T-helper 9 cell (primary cell): Measurements from ENCODE around the gene ZNF655.
"Not testable (repeated sequence)": the region's sequence is repeated elsewhere in the genome, so short reads cannot be mapped to it uniquely, and the experiment has no call there.

ENCODE experiments used
- DNase-seq: peaks from one replicate; pipeline ENCODE4 v3.0.0-alpha.2; 2020

Gene ZNF655

GRCh38 chr7:99560834-99561736 lies 2.6 kb downstream of the ZNF655 start:
- no peak for DNase-seq

GRCh38 chr7:99561737-99562051 lies 3.3 kb downstream of the ZNF655 start:
- no peak for DNase-seq

- DNase-seq: no peak
Observed at GRCh38 chr7:99562114-99562784, 3.8 kb downstream of the ZNF655 start.

- DNase-seq: no peak
Observed at GRCh38 chr7:99562832-99563231, 4.4 kb downstream of the ZNF655 start.

- no peak for DNase-seq
Observed at GRCh38 chr7:99563650-99564049, 5.2 kb downstream of the ZNF655 start.

GRCh38 chr7:99568770-99569169 lies 10.3 kb downstream of the ZNF655 start:
- DNase-seq: not testable (repeated sequence)

- DNase-seq: no peak
Observed at GRCh38 chr7:99571768-99572167, 13.3 kb downstream of the ZNF655 start.

- DNase-seq: no peak
Observed at GRCh38 chr7:99573257-99573656, 14.8 kb downstream of the ZNF655 start.

GRCh38 chr7:99576251-99576650 lies 17.8 kb downstream of the ZNF655 start:
- DNase-seq: no peak

- no peak for DNase-seq
Observed at GRCh38 chr7:99579281-99579955, 21.0 kb downstream of the ZNF655 start.

- peak; percentile 46 for DNase-seq
Observed at GRCh38 chr7:99579956-99580777, 21.7 kb downstream of the ZNF655 start.

GRCh38 chr7:99580778-99581332 lies 22.4 kb downstream of the ZNF655 start:
- DNase-seq: not testable (repeated sequence)

GRCh38 chr7:99588868-99589267 lies 30.4 kb downstream of the ZNF655 start:
- no peak for DNase-seq

- DNase-seq: no peak
Observed at GRCh38 chr7:99594948-99595745, 36.7 kb downstream of the ZNF655 start.

- DNase-seq: no peak
Observed at GRCh38 chr7:99596408-99596955, 38.0 kb downstream of the ZNF655 start.

GRCh38 chr7:99597762-99598501 lies 39.5 kb downstream of the ZNF655 start, which contains the start of gene TMEM225B:
TSS of gene TMEM225B (plus strand) at chr7:99598267. CDS start at chr7:99604389, 6,122 bp downstream.
- DNase-seq: no peak

- DNase-seq: no peak
Observed at GRCh38 chr7:99599836-99600235, 41.4 kb downstream of the ZNF655 start.

- no peak for DNase-seq
Observed at GRCh38 chr7:99601656-99602310, 43.3 kb downstream of the ZNF655 start.

GRCh38 chr7:99605527-99605926 lies 47.1 kb downstream of the ZNF655 start:
- no peak for DNase-seq

- no peak for DNase-seq
Observed at GRCh38 chr7:99606531-99606930, 48.1 kb downstream of the ZNF655 start.
